Measurements from ENCODE around the gene PDIA3. TPM values are rescaled to one million over a fixed set of nuclear protein-coding genes. Genes with fewer than 3 reads are reported as not detected.
"Not testable (repeated sequence)": the region's sequence is repeated elsewhere in the genome, so short reads cannot be mapped to it uniquely, and the experiment has no call there.

The PDIA3 gene
- total RNA-seq, 4 donors from 2014 or later: 307 to 764 (median 542) TPM

DNA sequence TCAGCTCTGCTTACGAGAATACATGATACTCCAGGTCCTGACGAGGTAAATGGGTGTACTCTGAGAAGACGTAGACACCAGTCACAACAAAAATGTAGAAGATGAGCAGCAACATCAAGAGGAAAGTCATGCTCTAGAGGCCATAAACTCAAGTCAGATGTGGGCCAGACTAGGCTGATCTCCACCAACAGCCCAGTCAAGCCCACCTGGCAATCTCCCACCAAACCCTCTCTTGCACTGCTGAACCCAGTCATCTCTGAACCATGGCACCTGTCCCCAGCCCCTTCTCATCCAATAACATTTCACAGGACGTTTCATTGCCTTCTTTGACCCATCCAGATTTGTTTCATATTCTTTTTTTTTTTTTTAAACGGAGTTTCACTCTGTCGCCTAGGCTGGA is 10.8 kb upstream of the PDIA3 start:
- Histone ChIP-seq H3K9me3 (no peaks in the 10 kb centered on the region), H3K27me3 (no peaks in the 10 kb centered on the region), H3K36me3 (no peaks in the 10 kb centered on the region), H3K27ac (no peak overlapping the region), H3K4me3 (replicated peaks in 1 of 3) (no peak overlapping the region), H3K4me1 (no peaks in the 10 kb centered on the region)
- intact Hi-C loops (cut with DNase I): no loop called here
- no peak for DNase-seq
- 81 to 90% methylated on average over 6 of the region's 6 CpGs for WGBS, 2 donors
- TF ChIP-seq CTCF (IDR thresholded peaks at IDR 0.05): no peak
- no peak for TF ChIP-seq POLR2A (IDR thresholded peaks at IDR 0.05)

DNA sequence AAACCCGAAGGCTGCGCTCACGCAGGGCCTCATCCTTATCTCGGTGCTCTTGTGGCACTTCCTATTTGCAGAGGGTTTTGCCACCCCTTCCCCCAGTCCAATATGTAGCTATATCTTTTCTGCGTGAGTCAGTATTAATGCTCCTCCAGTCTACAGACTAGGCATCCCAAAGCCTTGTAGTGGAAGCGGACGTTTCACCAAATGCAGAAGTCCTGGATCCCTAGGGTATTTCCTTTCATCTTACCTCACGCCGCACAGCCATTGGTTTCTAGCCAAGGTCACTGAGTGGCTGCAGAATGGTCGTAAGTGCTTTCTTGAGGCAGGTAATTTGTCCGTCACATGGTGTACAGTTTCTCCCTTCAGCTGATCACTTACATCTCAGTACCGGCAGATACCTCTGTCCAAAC is 668 bp downstream of the PDIA3 start:
- intact Hi-C loops (cut with DNase I); H3K27me3 ChIP-seq: not testable (repeated sequence)
- peak; percentile 37 to 47 for DNase-seq

GRCh38 chr15:43748376-43748775 is 2.1 kb downstream of the PDIA3 start:
- Histone ChIP-seq H3K4me1 (peaks cover 44 to 56% of the 10 kb centered on the region in 2 donors), H3K27ac (no peak overlapping the region), H3K27me3 (no peaks in the 10 kb centered on the region), H3K4me3 (replicated peaks in 1 of 3) (no peak overlapping the region), H3K9me3 (no peaks in the 10 kb centered on the region), H3K36me3 (no peaks in the 10 kb centered on the region)
- intact Hi-C loops (cut with DNase I): no loop called here
- WGBS, 2 donors: 59 to 64% methylated on average over 3 of the region's 3 CpGs
- TF ChIP-seq CTCF (IDR thresholded peaks at IDR 0.05) (no peak), POLR2A (IDR thresholded peaks at IDR 0.05) (no peak)
- DNase-seq: no peak

More for the DNA sequence above, 668 bp downstream of the PDIA3 start:
- H3K9me3 ChIP-seq, H3K36me3 ChIP-seq: not testable (repeated sequence)
- peak in 1 of 2 donors; percentile 1 for TF ChIP-seq POLR2A (IDR thresholded peaks at IDR 0.05)
- H3K27ac ChIP-seq: peak overlapping the region; percentile 70 to 97 (median 96)
- WGBS, 2 donors: 0 to 2% methylated on average over 8 to 11 of the region's 12 CpGs
- H3K4me3 ChIP-seq (replicated peaks in 1 of 3): peak overlapping the region; percentile 41 to 93 (median 53)
- H3K4me1 ChIP-seq: peaks cover 38 to 42% of the 10 kb centered on the region in 2 donors

- no peak for TF ChIP-seq CTCF (IDR thresholded peaks at IDR 0.05)
- no peak for TF ChIP-seq POLR2A (IDR thresholded peaks at IDR 0.05)
- intact Hi-C loops (cut with DNase I): no loop called here
- Histone ChIP-seq H3K27ac (peak overlapping the region; percentile 7 to 62 (median 53)), H3K36me3 (peaks cover 10% of the 10 kb centered on the region in 2 donors), H3K4me1 (peaks cover 44 to 58% of the 10 kb centered on the region in 2 donors), H3K4me3 (replicated peaks in 1 of 3) (peak overlapping the region in 1 of 3 donors; percentile 17), H3K9me3 (no peaks in the 10 kb centered on the region), H3K27me3 (no peaks in the 10 kb centered on the region)
- WGBS, 2 donors: 44 to 48% methylated on average over 12 of the region's 12 CpGs
- DNase-seq: peak; percentile 60 to 66
Observed at GRCh38 chr15:43749690-43750345, 3.6 kb downstream of the PDIA3 start.

DNA sequence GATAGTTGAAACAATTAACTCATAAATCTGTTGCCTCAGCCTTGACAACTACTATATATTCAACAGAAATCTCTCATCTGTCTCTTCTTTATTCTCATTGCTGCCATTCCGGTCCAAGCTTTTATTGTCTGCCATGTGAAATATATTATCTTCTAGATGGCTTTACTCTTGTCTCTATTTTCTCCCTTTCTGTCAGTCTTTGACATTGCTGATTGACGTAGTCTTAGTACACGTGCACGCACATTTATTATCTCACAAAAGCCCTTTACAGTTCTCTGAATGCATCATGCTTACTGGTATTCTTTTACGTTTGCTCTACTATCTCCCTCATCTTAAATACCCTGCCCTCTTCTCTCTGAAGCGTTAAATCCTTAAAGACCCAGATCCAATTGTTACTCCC is 5.6 kb downstream of the PDIA3 start:
- Histone ChIP-seq H3K9me3 (no peaks in the 10 kb centered on the region), H3K27ac (no peak overlapping the region), H3K36me3 (peaks cover 17 to 31% of the 10 kb centered on the region in 2 donors), H3K4me1 (peaks cover 44 to 53% of the 10 kb centered on the region in 2 donors), H3K27me3 (no peaks in the 10 kb centered on the region), H3K4me3 (replicated peaks in 1 of 3) (no peak overlapping the region)
- no peak for TF ChIP-seq CTCF (IDR thresholded peaks at IDR 0.05)
- TF ChIP-seq POLR2A (IDR thresholded peaks at IDR 0.05): no peak
- DNase-seq: no peak
- intact Hi-C loops (cut with DNase I): no loop called here
- 70 to 81% methylated on average over 6 of the region's 6 CpGs for WGBS, 2 donors
